Fibroblast of skin of right biceps (primary cell): ENCODE data around the gene SLIT1.

ENCODE experiments used
- DNase-seq: peaks from one replicate; pipeline ENCODE4 v3.0.0-alpha.2; 2013

The SLIT1 gene

GRCh38 chr10:97169911-97170693 is 15.7 kb downstream of the SLIT1 start:
- DNase-seq: no peak

GRCh38 chr10:97169063-97169462 is 16.7 kb downstream of the SLIT1 start:
- no peak for DNase-seq

- no peak for DNase-seq
Observed at GRCh38 chr10:97168645-97169044, 17.1 kb downstream of the SLIT1 start.

- DNase-seq: no peak
Observed at GRCh38 chr10:97165499-97165898, 20.3 kb downstream of the SLIT1 start.

- DNase-seq: no peak
Observed at GRCh38 chr10:97163781-97164501, 21.8 kb downstream of the SLIT1 start.

GRCh38 chr10:97163181-97163580 is 22.6 kb downstream of the SLIT1 start:
- no peak for DNase-seq

GRCh38 chr10:97159646-97160305 is 26.0 kb downstream of the SLIT1 start:
- no peak for DNase-seq

- no peak for DNase-seq
Observed at GRCh38 chr10:97157578-97158095, 28.1 kb downstream of the SLIT1 start.

- no peak for DNase-seq
Observed at GRCh38 chr10:97154781-97155180, 31.0 kb downstream of the SLIT1 start.

- DNase-seq: no peak
Observed at GRCh38 chr10:97154162-97154561, 31.6 kb downstream of the SLIT1 start.

- DNase-seq: no peak
Observed at GRCh38 chr10:97153270-97153850, 32.4 kb downstream of the SLIT1 start.

- DNase-seq: no peak
Observed at GRCh38 chr10:97151307-97151914, 34.3 kb downstream of the SLIT1 start.

- no peak for DNase-seq
Observed at GRCh38 chr10:97150616-97151015, 35.1 kb downstream of the SLIT1 start.

- DNase-seq: no peak
Observed at GRCh38 chr10:97150013-97150595, 35.7 kb downstream of the SLIT1 start.

- no peak for DNase-seq
Observed at GRCh38 chr10:97149079-97149531, 36.7 kb downstream of the SLIT1 start.

GRCh38 chr10:97144297-97144696 is 41.5 kb downstream of the SLIT1 start:
- no peak for DNase-seq

- no peak for DNase-seq
Observed at GRCh38 chr10:97142834-97143233, 42.9 kb downstream of the SLIT1 start.

- no peak for DNase-seq
Observed at GRCh38 chr10:97140902-97141745, 44.6 kb downstream of the SLIT1 start.

GRCh38 chr10:97140049-97140846 is 45.5 kb downstream of the SLIT1 start:
- DNase-seq: no peak

GRCh38 chr10:97139651-97140048 is 46.1 kb downstream of the SLIT1 start:
- no peak for DNase-seq
